ENCODE data around the gene CHAC1. TPM values are rescaled to one million over a fixed set of nuclear protein-coding genes. Genes with fewer than 3 reads are reported as not detected.

Gene CHAC1
- total and polyA plus RNA-seq, 4 donors, result 0.17 to 11.9 (median 11.6) TPM

GRCh38 chr15:40958146-40958545 is 4.9 kb downstream of the CHAC1 start:
- Histone ChIP-seq H3K9me3 (ENCODE audit: control insufficient read depth in 4 of 4, insufficient read depth in 3 of 4, low read length in 3 of 4) (no peaks in the 10 kb centered on the region), H3K27ac (ENCODE audit: low read depth in 1 of 2, low read length in 1 of 2) (no peak overlapping the region)
- WGBS, 2 donors, result 87 to 90% methylated on average over 6 of the region's 6 CpGs

GRCh38 chr15:40958723-40959122 is 5.5 kb downstream of the CHAC1 start:
- H3K4me3 ChIP-seq, result no peak overlapping the region
- ATAC-seq (ENCODE audit: insufficient read depth, low FRiP score) (no peak), DNase-seq (no peak)
- peaks cover 0 to 2% (median 0%) of the 10 kb centered on the region in 4 donors for H3K36me3 ChIP-seq (ENCODE audit: control insufficient read depth in 4 of 4, insufficient read depth in 4 of 4, low read length in 4 of 4)
- peaks cover 0 to 11% (median 0%) of the 10 kb centered on the region in 5 donors for H3K4me1 ChIP-seq (ENCODE audit: control insufficient read depth in 5 of 5, insufficient read depth in 5 of 5, low read length in 5 of 5)
- no peak overlapping the region for H3K27ac ChIP-seq (ENCODE audit: low read depth in 1 of 2, low read length in 1 of 2)
- no peaks in the 10 kb centered on the region for H3K9me3 ChIP-seq (ENCODE audit: control insufficient read depth in 4 of 4, insufficient read depth in 3 of 4, low read length in 3 of 4)
- WGBS, 2 donors, result 91 to 95% methylated on average over 8 of the region's 8 CpGs
- no peak for TF ChIP-seq CTCF (IDR thresholded peaks at IDR 0.05; ENCODE audit: control extremely low read depth, extremely low read depth)
- no peak overlapping the region for H3K9ac ChIP-seq (ENCODE audit: insufficient read depth in 1 of 2, low read length in 2 of 2)
- no peaks in the 10 kb centered on the region for H3K27me3 ChIP-seq (ENCODE audit: control insufficient read depth in 3 of 3, insufficient read depth in 3 of 3, low read length in 2 of 3)

More at GRCh38 chr15:40958146-40958545, 4.9 kb downstream of the CHAC1 start:
- Histone ChIP-seq H3K4me3 (no peak overlapping the region), H3K4me1 (ENCODE audit: control insufficient read depth in 5 of 5, insufficient read depth in 5 of 5, low read length in 5 of 5) (peaks cover 0 to 11% (median 0%) of the 10 kb centered on the region in 5 donors), H3K36me3 (ENCODE audit: control insufficient read depth in 4 of 4, insufficient read depth in 4 of 4, low read length in 4 of 4) (peaks cover 0 to 2% (median 0%) of the 10 kb centered on the region in 4 donors), H3K9ac (ENCODE audit: insufficient read depth in 1 of 2, low read length in 2 of 2) (no peak overlapping the region), H3K27me3 (ENCODE audit: control insufficient read depth in 3 of 3, insufficient read depth in 3 of 3, low read length in 2 of 3) (no peaks in the 10 kb centered on the region)
- no peak for TF ChIP-seq CTCF (IDR thresholded peaks at IDR 0.05; ENCODE audit: control extremely low read depth, extremely low read depth)
- no peak for ATAC-seq (ENCODE audit: insufficient read depth, low FRiP score)
- DNase-seq, result no peak

- ATAC-seq (ENCODE audit: insufficient read depth, low FRiP score), result no peak
- WGBS, 2 donors, result 78 to 83% methylated on average over 21 to 22 of the region's 22 CpGs
Measured at GRCh38 chr15:40959331-40960141, 6.3 kb downstream of the CHAC1 start.

More at GRCh38 chr15:40959331-40960141, 6.3 kb downstream of the CHAC1 start:
- no peak for TF ChIP-seq CTCF (IDR thresholded peaks at IDR 0.05; ENCODE audit: control extremely low read depth, extremely low read depth)
- Histone ChIP-seq H3K9me3 (ENCODE audit: control insufficient read depth in 4 of 4, insufficient read depth in 3 of 4, low read length in 3 of 4) (no peaks in the 10 kb centered on the region), H3K27ac (ENCODE audit: low read depth in 1 of 2, low read length in 1 of 2) (no peak overlapping the region), H3K27me3 (ENCODE audit: control insufficient read depth in 3 of 3, insufficient read depth in 3 of 3, low read length in 2 of 3) (no peaks in the 10 kb centered on the region), H3K4me3 (no peak overlapping the region), H3K36me3 (ENCODE audit: control insufficient read depth in 4 of 4, insufficient read depth in 4 of 4, low read length in 4 of 4) (peaks cover 0 to 2% (median 0%) of the 10 kb centered on the region in 4 donors), H3K9ac (ENCODE audit: insufficient read depth in 1 of 2, low read length in 2 of 2) (no peak overlapping the region), H3K4me1 (ENCODE audit: control insufficient read depth in 5 of 5, insufficient read depth in 5 of 5, low read length in 5 of 5) (peaks cover 0 to 11% (median 0%) of the 10 kb centered on the region in 5 donors)
- DNase-seq, result no peak
